Left lobe of liver (tissue), 2 donors: ENCODE measurements around the gene FMC1. TPM values are rescaled to one million over a fixed set of nuclear protein-coding genes. Genes with fewer than 3 reads are reported as not detected.
"Not testable (repeated sequence)": the region's sequence is repeated elsewhere in the genome, so short reads cannot be mapped to it uniquely, and the experiment has no call there.

Experiments used
- ATAC-seq: fragments of 200-7000 bp; cut with Tn5 transposase; one replicate; pipeline ENCODE4 v1.9.1; 2020; ENCODE audit warnings: mild to moderate bottlenecking, moderate library complexity
- DNase-seq: peaks from one replicate; pipeline ENCODE4 v3.0.0-alpha.2; 2020; ENCODE audit warnings: low spot score
- total RNA-seq: library from RNA; stranded (reverse); gene quantifications from one replicate; pipeline ENCODE4 v1.2.1, GENCODE V29; 2021
- donor health status: DM: no; HTN: no; CAD: no; lungs with moderate emphysema.
- donor health status: DM: no; HTN: yes; CAD: no.

The FMC1 gene
- total RNA-seq, 1 donor from 2014 or later = 12.1 TPM

DNA sequence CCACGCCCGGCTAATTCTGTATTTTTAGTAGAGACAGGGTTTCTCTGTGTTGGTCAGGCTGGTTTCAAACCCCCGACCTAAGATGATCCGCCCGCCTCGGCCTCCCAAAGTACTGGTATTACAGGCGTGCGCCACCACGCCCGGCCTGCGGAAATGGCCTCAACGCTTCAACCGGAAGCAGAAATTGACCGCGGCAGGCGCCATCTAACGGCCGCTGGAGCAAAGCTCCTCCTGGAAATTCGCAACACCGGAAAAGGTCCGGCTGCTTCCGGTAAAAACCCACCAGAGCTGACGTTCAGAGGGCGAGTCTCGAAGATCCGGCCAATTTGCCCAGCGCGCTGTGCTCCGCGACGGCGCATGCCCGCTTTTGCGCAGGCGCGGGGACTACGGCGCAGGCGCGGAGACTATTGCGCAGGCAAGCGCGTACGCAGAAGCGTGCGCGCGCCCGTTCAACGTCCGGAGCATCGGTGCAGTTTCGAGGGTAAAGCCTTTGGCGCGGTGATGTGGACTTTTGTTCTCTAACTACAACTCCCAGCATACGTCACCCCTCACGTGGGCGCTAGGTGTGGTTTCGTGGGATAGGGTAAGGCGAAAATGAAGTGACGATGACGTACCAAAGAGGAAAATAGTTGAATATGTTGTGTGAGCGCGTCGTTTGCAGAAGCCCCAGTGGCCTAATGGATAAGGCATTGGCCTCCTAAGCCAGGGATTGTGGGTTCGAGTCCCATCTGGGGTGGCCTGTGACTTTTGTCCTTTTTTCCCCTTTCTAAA is 915 bp upstream of the FMC1 start:
- ATAC-seq (peak; percentile 76), DNase-seq (peak; percentile 99)

- DNase-seq (no peak), ATAC-seq (no peak)
Observed at GRCh38 chr7:139340808-139341057, 404 bp upstream of the FMC1 start.

- DNase-seq (no peak), ATAC-seq (no peak)
Observed at GRCh38 chr7:139341776-139342226, 664 bp downstream of the FMC1 start.

DNA sequence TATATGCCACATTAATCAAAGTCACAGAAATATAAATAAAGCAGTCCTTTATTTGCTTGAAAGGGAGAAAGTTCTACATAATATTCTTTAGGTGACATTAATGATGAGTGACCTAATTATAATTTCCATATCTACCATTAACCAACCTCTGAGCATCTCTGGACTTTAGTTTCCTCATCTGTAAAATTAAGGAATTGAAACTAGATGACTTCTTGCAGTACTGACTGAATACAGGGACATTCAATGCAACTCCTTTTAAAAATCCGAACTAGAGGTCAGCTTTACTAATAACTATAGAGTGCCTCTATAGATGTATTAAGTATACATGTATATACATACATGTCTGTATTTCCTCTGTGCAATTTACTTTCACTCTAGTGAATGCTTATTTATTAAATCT is 3.9 kb downstream of the FMC1 start:
- ATAC-seq (no peak), DNase-seq (no peak)

- DNase-seq (no peak), ATAC-seq (no peak)
Observed at GRCh38 chr7:139351027-139351426, 9.9 kb downstream of the FMC1 start.

- DNase-seq (no peak), ATAC-seq (no peak)
Observed at GRCh38 chr7:139354729-139355128, 13.6 kb downstream of the FMC1 start.

DNA sequence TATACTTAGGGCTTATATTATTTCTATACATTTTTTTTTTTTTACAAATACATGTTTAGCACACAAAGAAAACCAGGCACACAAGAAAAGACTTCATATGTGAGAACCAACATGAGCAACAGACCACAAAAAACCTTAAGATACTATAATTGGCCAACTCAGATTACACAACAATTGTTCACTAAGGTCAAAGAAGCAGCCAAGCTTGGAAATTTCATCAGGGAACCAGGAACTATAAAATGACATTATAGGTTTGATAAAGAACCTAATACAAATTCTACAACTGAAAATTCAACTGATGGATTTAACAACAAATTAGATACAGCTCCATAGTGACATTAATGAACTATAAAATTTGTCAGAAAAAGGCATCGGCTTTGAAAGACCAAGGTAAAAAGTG is 14.2 kb downstream of the FMC1 start:
- DNase-seq (no peak), ATAC-seq (no peak)

DNA sequence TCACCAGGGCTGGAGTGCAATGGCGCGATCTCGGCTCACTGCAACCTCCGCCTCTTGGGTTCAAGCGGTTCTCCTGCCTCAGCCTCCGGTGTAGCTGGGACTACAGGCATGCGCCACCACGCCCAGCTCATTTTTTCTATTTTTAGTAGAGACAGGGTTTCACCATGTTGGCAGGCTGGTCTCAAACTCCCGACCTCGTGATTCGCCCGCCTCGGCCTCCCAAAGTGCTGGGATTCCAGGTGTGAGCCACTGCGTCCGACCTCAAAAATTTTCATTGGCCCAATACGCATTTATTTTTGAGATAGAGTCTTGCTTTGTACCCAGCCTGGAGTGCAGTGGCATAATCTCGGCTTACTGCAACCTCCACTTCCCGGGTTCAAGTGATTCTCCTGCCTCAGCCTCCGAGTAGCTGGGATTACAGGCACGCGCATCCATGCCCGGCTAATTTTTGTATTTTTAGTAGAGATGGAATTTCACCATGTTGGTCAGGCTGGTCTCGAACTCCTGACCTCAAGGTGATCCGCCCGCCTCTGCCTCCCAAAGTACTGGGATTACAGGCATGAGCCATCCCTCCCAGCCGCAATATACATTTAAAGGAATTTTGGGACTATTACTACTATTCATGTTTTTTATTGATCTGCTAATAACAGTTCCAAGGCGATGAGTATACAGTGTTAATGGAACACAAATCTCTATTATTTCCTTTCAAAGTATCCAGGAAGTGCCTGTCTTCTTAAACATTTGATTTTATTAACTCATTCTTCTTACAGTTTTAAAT is 16.8 kb downstream of the FMC1 start:
- not testable (repeated sequence) for ATAC-seq, DNase-seq

DNA sequence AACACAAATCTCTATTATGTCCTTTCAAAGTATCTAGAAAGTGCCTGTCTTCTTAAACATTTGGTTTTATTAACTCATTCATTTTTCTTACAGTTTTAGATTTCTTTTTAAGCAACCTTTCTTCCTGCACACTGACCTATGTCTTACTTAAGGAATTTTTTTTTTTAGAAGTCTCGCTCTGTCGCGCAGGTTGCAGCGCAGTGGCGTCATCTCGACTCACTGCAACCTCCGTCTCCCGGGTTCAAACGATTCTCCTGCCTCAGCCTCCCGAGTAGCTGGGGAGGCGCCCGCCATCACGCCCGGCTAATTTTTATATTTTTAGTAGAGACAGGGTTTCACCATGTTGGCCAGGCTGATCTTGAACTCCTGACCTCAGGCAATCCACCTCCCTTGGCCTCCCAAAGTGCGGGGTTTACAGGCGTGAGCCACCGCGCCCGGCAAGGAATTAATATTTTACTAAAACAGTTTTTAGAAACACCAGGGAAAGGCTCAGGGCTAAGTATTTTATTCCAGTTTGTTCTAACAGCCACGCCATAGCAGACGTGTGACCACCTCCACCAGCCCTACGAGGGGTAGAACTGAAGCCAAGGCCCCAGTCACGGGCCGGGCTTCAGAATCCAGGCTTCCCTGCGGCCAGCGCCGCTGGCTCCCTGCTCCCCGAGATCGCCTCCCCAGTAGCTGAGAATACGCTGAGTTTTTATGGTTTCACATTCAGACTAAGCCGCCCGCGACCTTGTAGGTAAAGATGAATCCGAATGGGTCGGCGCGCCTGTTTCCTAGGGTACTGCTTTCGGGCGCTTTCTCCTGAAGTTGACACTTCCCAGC is 17.6 kb downstream of the FMC1 start:
- no peak for DNase-seq
- ATAC-seq = peak; percentile 14

DNA sequence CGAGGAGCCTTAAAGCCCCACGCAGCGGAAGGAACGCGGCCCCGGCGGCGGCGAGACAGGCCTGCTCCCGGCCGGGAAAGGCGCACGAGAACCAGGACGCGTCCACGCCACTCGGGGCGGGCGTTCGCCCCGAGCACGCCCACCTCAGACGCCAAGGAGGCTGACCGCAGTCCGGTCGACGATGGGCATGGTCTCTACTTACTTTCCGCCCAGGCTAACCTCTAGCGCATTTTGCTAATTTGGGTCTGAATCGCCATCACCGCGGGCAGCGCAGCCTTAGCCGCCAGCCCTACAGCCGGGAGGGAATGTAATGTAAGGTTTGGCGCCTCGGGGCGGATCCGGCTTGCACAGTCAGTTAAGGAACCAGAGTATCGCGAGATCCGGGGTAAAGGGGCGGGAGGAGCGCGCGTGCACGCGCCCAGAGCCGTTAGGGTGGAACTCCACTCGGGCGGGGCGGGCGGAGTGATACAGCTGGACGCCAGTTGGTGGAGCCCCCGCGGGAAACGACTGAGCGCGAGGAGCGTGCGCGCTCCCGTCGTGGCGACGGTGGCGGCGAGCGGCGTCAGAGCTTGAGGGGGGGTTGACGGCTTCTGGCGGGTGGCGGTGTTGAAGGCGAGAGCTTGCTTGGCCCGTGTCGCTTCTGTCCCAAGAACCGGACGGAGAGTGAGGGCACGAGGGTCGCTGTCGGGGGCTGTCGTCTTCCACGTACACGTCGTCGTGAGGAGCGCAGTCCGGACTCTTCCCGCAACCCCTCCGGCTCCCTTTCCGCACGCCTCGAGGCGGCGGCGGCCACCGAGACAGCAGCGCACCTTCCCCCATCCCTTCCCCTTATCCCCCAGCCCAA is 18.5 kb downstream of the FMC1 start, which contains the start of gene LUC7L2:
LUC7L2 (plus strand) TSS at position 529 of the 844 bp plus-strand sequence. CDS start 368 bp downstream, outside the sequence.
- peak; percentile 91 for ATAC-seq

DNA sequence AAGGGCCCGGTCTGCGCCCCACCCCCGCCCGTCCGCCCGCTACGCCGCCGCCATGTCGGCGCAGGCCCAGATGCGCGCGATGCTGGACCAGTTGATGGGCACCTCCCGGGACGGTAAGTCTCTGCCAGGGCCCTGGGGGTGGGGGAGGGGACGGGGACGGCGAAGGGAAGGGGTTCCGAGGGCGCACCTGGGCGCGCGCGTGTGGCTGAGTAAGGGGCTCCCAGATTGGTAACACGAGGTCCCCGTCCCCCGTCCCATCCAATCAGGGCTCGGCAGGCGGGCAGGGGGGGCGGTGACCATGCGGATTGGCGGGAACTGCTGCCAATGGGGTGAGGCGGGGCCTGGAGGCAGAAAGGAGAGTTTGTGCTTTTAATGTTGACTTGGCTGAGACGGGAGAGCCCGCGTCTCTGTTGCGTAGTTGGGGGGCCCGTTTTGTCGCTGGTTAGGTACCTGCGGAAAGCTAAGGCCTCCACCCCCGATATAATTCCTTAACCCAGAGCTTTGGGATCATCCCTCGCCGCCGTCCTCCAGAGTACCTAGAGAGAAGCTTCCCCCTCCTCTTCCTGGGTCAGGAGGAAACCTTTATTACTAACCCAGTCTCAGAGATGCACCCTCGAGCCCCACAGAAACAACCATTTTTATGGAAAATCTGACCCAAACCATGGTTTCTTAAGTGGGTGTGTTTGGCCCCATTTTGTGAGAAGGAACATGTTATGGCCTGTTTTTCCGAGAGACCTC is 19.2 kb downstream of the FMC1 start:
- DNase-seq = peak; percentile 98
- ATAC-seq = peak; percentile 79

More for the DNA sequence above, 18.5 kb downstream of the FMC1 start, which contains the start of gene LUC7L2:
- DNase-seq = peak; percentile 100

DNA sequence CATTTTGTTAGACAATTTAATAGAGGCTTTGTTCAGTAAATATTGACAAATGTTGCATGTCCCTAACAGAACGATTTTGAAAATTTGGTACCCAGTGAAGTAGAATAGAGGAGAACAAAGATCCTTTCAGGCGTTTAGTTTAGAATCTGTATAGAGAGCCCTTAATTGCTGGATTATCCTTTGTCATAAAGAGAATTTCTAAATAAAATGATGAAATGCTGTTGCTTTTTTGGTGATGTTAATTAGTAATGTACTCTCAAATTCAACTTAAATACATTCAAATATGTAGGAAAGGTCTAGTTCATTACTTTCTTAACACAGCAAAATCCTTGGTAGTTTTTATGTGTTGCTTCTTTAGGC is 19.8 kb downstream of the FMC1 start:
- no peak for ATAC-seq
- DNase-seq = no peak

- DNase-seq (no peak), ATAC-seq (no peak)
Observed at GRCh38 chr7:139361523-139361922, 20.4 kb downstream of the FMC1 start.

GRCh38 chr7:139362302-139362701 is 21.2 kb downstream of the FMC1 start:
- DNase-seq (no peak), ATAC-seq (no peak)

GRCh38 chr7:139362981-139363380 is 21.8 kb downstream of the FMC1 start:
- DNase-seq = no peak
- no peak for ATAC-seq

- ATAC-seq = no peak
- DNase-seq = no peak
Observed at GRCh38 chr7:139365336-139365735, 24.2 kb downstream of the FMC1 start.

- ATAC-seq (no peak), DNase-seq (no peak)
Observed at GRCh38 chr7:139366400-139366799, 25.3 kb downstream of the FMC1 start.

DNA sequence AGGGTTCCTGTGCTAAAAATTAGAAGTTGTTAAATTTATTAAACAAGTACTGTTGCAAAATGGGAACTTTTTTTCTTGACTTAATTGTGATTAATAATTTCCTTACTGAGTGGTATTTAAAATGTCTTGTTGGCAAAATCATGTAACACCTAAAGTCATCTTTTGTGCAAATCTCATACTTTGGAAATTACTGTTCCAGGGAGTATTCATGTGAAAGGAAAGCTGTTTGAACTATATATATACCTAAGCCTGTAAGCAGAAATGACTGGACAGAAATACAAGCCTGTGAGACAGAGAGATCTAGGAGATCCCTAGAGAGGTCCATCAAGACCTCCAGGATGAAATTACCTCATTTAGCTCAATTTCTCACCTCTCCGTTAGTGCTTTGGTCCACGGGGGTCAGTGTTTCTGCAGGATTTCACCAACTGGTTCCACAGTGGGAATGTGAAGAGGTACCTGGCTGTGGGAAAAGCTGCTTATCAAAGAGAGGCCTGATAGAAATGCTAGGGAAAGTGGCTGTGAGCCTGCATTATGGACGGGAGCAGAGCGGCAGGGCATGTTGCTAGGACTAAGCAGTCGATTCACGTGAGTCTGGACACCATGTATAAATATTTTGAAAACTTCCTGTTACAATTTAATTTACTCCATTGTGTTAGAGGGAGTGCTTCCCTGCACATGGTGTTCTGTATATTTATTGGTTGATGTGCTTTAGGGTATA is 26.5 kb downstream of the FMC1 start:
- DNase-seq = no peak
- no peak for ATAC-seq

- ATAC-seq (no peak), DNase-seq (no peak)
Observed at GRCh38 chr7:139370301-139370942, 29.3 kb downstream of the FMC1 start.
